Osteocyte (in vitro differentiated cells): ENCODE results near the gene HEATR5B. TPM values are rescaled to one million over a fixed set of nuclear protein-coding genes. Genes with fewer than 3 reads are reported as not detected.
"Not testable (repeated sequence)": the region's sequence is repeated elsewhere in the genome, so short reads cannot be mapped to it uniquely, and the experiment has no call there.

Source experiments
- DNase-seq: peaks from one replicate; pipeline ENCODE4 v3.0.0; 2021; ENCODE audit warnings: mixed read lengths; ENCODE audit not compliant: unreplicated experiment; ENCODE audit errors: extremely low spot score
- H3K27ac Mint-ChIP-seq: one replicate; pipeline ENCODE4 v1.8.0; 2021; ENCODE audit warnings: mild to moderate bottlenecking, mixed read lengths; ENCODE audit not compliant: unreplicated experiment
- H3K27me3 Mint-ChIP-seq: one replicate; pipeline ENCODE4 v1.8.0; 2021; ENCODE audit warnings: mixed read lengths; ENCODE audit not compliant: unreplicated experiment
- H3K36me3 Mint-ChIP-seq: one replicate; pipeline ENCODE4 v1.8.0; 2021; ENCODE audit warnings: mixed read lengths; ENCODE audit not compliant: unreplicated experiment
- H3K4me1 Mint-ChIP-seq: one replicate; pipeline ENCODE4 v1.8.0; 2021; ENCODE audit warnings: mixed read lengths; ENCODE audit not compliant: unreplicated experiment
- H3K4me3 Mint-ChIP-seq: one replicate; pipeline ENCODE4 v1.8.0; 2021; ENCODE audit warnings: mild to moderate bottlenecking, moderate library complexity, mixed read lengths; ENCODE audit not compliant: unreplicated experiment
- H3K9me3 Mint-ChIP-seq: one replicate; pipeline ENCODE4 v1.8.0; 2021; ENCODE audit warnings: mixed read lengths; ENCODE audit not compliant: unreplicated experiment
- CTCF ChIP-seq: fragments of 200-600 bp; sonication (generic); IDR thresholded peaks from 2 replicates; pipeline ENCODE4 v1.5.0; 2021; ENCODE audit warnings: antibody characterized with exemption, mild to moderate bottlenecking, moderate library complexity
- total RNA-seq: library from RNA; stranded (reverse); gene quantifications from 2 replicates; pipeline ENCODE4 v1.2.1, GENCODE V29; 2021

HEATR5B gene
- total RNA-seq, 1 donor from 2014 or later = 18.1 TPM

- peak overlapping the region; percentile 33 for H3K27ac Mint-ChIP-seq
- no peaks in the 10 kb centered on the region for H3K27me3 Mint-ChIP-seq
- H3K4me3 Mint-ChIP-seq = no peak overlapping the region
- H3K9me3 Mint-ChIP-seq = no peaks in the 10 kb centered on the region
- DNase-seq = no peak
- peaks cover 50% of the 10 kb centered on the region for H3K4me1 Mint-ChIP-seq
- no peaks in the 10 kb centered on the region for H3K36me3 Mint-ChIP-seq
- no peak for TF ChIP-seq CTCF
Observed at GRCh38 chr2:36949845-36950244, 134.3 kb downstream of the HEATR5B start.

- H3K36me3 Mint-ChIP-seq, H3K9me3 Mint-ChIP-seq, H3K27me3 Mint-ChIP-seq, H3K4me3 Mint-ChIP-seq, DNase-seq: not testable (repeated sequence)
- H3K4me1 Mint-ChIP-seq = peaks cover 21% of the 10 kb centered on the region
- peak overlapping the region; percentile 68 for H3K27ac Mint-ChIP-seq
Observed at GRCh38 chr2:36945240-36945639, 138.9 kb downstream of the HEATR5B start.

DNA sequence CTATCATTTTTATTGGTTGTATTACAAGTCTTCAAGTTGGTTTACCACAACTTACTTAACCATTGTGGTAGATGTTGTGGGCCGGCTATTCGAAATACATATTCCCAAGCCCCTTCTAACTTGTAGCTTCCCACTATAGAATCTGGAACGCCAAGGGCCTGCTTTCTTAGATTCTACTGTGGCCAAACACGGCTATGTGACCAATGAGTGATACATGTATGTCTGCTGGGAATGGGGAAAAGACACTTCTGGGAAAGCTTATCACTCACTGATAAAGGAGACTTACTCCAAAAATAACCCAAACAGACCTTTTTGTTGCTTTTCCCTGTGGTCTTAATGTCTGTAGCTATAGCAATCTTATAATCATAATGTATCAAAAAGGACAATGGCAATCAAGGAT is 142.3 kb downstream of the HEATR5B start:
- peaks cover 3% of the 10 kb centered on the region for H3K36me3 Mint-ChIP-seq
- H3K4me1 Mint-ChIP-seq = peaks cover 15% of the 10 kb centered on the region
- H3K4me3 Mint-ChIP-seq = no peak overlapping the region
- no peaks in the 10 kb centered on the region for H3K27me3 Mint-ChIP-seq
- H3K9me3 Mint-ChIP-seq = no peaks in the 10 kb centered on the region
- TF ChIP-seq CTCF = no peak
- H3K27ac Mint-ChIP-seq = no peak overlapping the region
- DNase-seq = no peak

DNA sequence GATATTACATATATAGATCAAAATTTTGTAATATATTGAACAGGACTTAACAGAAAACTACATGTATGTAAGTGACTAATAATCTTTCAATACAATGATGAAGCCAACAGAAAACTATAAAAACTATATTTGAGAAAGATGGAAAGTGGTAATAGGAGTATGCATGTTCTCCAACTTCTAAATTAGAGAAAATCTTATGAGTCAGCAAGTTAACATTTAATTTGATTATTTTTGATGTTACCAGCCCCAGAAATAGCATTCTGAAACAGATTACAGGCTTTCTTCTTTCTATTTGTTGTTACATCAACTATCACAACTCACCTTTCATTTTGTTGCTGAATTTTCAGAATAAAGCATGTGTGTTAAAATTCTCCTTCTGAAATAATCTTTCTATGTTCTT is 147.6 kb downstream of the HEATR5B start:
- not testable (repeated sequence) for H3K9me3 Mint-ChIP-seq, H3K4me1 Mint-ChIP-seq, H3K4me3 Mint-ChIP-seq, H3K27me3 Mint-ChIP-seq, DNase-seq, H3K36me3 Mint-ChIP-seq, H3K27ac Mint-ChIP-seq

GRCh38 chr2:36931688-36932087 is 152.5 kb downstream of the HEATR5B start:
- peak overlapping the region; percentile 91 for H3K27ac Mint-ChIP-seq
- H3K9me3 Mint-ChIP-seq, H3K36me3 Mint-ChIP-seq, H3K27me3 Mint-ChIP-seq, DNase-seq, H3K4me3 Mint-ChIP-seq: not testable (repeated sequence)
- peaks cover 26% of the 10 kb centered on the region for H3K4me1 Mint-ChIP-seq

Other genes starting within 250 kb of the HEATR5B start
- 27.0 and 27.2 TPM in 2 replicates for gene STRN, start 117.8 kb downstream of the HEATR5B start, total RNA-seq
- 8.1 and 9.3 TPM in 2 replicates for gene GPATCH11, start 146 bp upstream of the HEATR5B start, total RNA-seq
- 48.7 and 49.7 TPM in 2 replicates for gene EIF2AK2, start 72.6 kb upstream of the HEATR5B start, total RNA-seq
- gene SULT6B1, start 104.3 kb upstream of the HEATR5B start, total RNA-seq = not detected in 2 replicates
- gene CEBPZOS, start 112.1 kb upstream of the HEATR5B start, total RNA-seq = not detected in 2 replicates
- gene CEBPZ, start 147.2 kb upstream of the HEATR5B start, total RNA-seq = 28.2 and 34.1 TPM in 2 replicates
- gene NDUFAF7, start 147.3 kb upstream of the HEATR5B start, total RNA-seq = 17.8 and 17.9 TPM in 2 replicates
- gene PRKD3, start 240.5 kb upstream of the HEATR5B start, total RNA-seq = 50.1 and 54.7 TPM in 2 replicates